ENCODE measurements around the gene HEATR9.

- TF ChIP-seq CTCF (IDR thresholded peaks at IDR 0.05) (no peak), POLR2A (IDR thresholded peaks at IDR 0.05) (no peak)
Observed at GRCh38 chr17:35855965-35856364, 12.7 kb downstream of the HEATR9 start.

All from uterus (tissue), 2 donors.